ENCODE measurements around the gene ATF6. TPM values are rescaled to one million over a fixed set of nuclear protein-coding genes. Genes with fewer than 3 reads are reported as not detected.
"Not testable (repeated sequence)": the region's sequence is repeated elsewhere in the genome, so short reads cannot be mapped to it uniquely, and the experiment has no call there.

ATF6 gene
- total and polyA plus RNA-seq, 9 of the 15 experiments (the other 6 are each of a cell fraction or from before 2014, with no cell fraction given): 11.7 to 32.4 (median 20.4) TPM

- H3K4me3 ChIP-seq; H2AFZ ChIP-seq (ENCODE audit: low read depth, low read length); H3K27ac ChIP-seq (ENCODE audit: extremely low read depth, low read depth, low read length); H3K27me3 ChIP-seq (ENCODE audit: control insufficient read depth in 2 of 2, insufficient read depth in 2 of 2, low read length in 2 of 2); H3K4me2 ChIP-seq (ENCODE audit: insufficient read depth, low read length); H3K9ac ChIP-seq (ENCODE audit: insufficient read depth in 1 of 2, low read depth in 2 of 2, low read length in 2 of 2); BruUV-seq (replicated peaks); in situ Hi-C loops (cut with MboI); ATAC-seq; H3K9me3 ChIP-seq (replicated peaks; ENCODE audit: control insufficient read depth, insufficient read depth, low read depth, low read length); DNase-seq (ENCODE audit: extremely low read depth in 1 of 4, low spot score in 3 of 4); H3K9me1 ChIP-seq (ENCODE audit: control insufficient read depth, insufficient read depth, low read length); FAIRE-seq; CTCF ChIA-PET (ENCODE audit: low intra/inter-chr PET ratio): not testable (repeated sequence)
- Histone ChIP-seq H4K20me1 (replicated peaks; ENCODE audit: control insufficient read depth, insufficient read depth, low read length) (peaks cover 10% of the 10 kb centered on the region; the same call in 1 of the 2 replicates), H3K79me2 (ENCODE audit: control insufficient read depth, insufficient read depth, low read length) (peaks cover 87% of the 10 kb centered on the region), H3K4me1 (replicated peaks in 1 of 2; ENCODE audit: control insufficient read depth in 2 of 2, insufficient read depth in 2 of 2, low read length in 2 of 2) (peaks cover 8 to 26% of the 10 kb centered on the region in 2 experiments; a peak in 4 of 5 replicates), H3K36me3 (ENCODE audit: control insufficient read depth, insufficient read depth, low read length) (peaks cover 11% of the 10 kb centered on the region)
- POLR2A ChIA-PET: interaction anchor here (1.2 kb wide), 1 partner anchor 364 kb away, joined by 3 read pairs; no protein-coding TSS in a partner anchor
- 35% methylated on average over 5 of the region's 5 CpGs for WGBS (ENCODE audit: insufficient coverage, low coverage, missing lambda C conversion rate)
- intact Hi-C loops (cut with micrococcal nuclease): loop anchor here (10.0 kb wide), 1 partner anchor 265 kb away; no protein-coding TSS in a partner anchor
Measured at GRCh38 chr1:161769673-161770045, 3.5 kb downstream of the ATF6 start.

GRCh38 chr1:161770250-161770649, 4.1 kb downstream of the ATF6 start:
- Histone ChIP-seq H3K9me3 (replicated peaks; ENCODE audit: control insufficient read depth, insufficient read depth, low read depth, low read length) (no peaks in the 10 kb centered on the region), H3K9ac (ENCODE audit: insufficient read depth in 1 of 2, low read depth in 2 of 2, low read length in 2 of 2) (no peak overlapping the region), H3K79me2 (ENCODE audit: control insufficient read depth, insufficient read depth, low read length) (peaks cover 93% of the 10 kb centered on the region), H3K27ac (ENCODE audit: extremely low read depth, low read depth, low read length) (no peak overlapping the region), H4K20me1 (replicated peaks; ENCODE audit: control insufficient read depth, insufficient read depth, low read length) (peaks cover 15% of the 10 kb centered on the region; the same call in 1 of the 2 replicates), H3K4me1 (replicated peaks in 1 of 2; ENCODE audit: control insufficient read depth in 2 of 2, insufficient read depth in 2 of 2, low read length in 2 of 2) (peaks cover 3 to 26% of the 10 kb centered on the region in 2 experiments; a peak in 3 of 5 replicates), H3K4me2 (ENCODE audit: insufficient read depth, low read length) (no peak overlapping the region; the same call in 1 of the 2 replicates), H3K4me3 (no peak overlapping the region), H3K36me3 (ENCODE audit: control insufficient read depth, insufficient read depth, low read length) (peaks cover 11% of the 10 kb centered on the region), H2AFZ (ENCODE audit: low read depth, low read length) (no peak overlapping the region), H3K9me1 (ENCODE audit: control insufficient read depth, insufficient read depth, low read length) (no peaks in the 10 kb centered on the region), H3K27me3 (ENCODE audit: control insufficient read depth in 2 of 2, insufficient read depth in 2 of 2, low read length in 2 of 2) (no peaks in the 10 kb centered on the region)
- CTCF ChIA-PET (ENCODE audit: low intra/inter-chr PET ratio): no interaction called here
- DNase-seq (ENCODE audit: extremely low read depth in 1 of 4, low spot score in 3 of 4): no peak
- WGBS (ENCODE audit: insufficient coverage, low coverage, missing lambda C conversion rate): 71% methylated on average over 3 of the region's 3 CpGs
- 0 out of 3 replicates have a peak, but pooled peaks have one; percentile 6 for ATAC-seq
- POLR2A ChIA-PET: interaction anchor here (1.2 kb wide), 1 partner anchor 365 kb away, joined by 3 read pairs; no protein-coding TSS in a partner anchor
- in situ Hi-C loops (cut with MboI): no loop called here
- no TSS peak for BruUV-seq (replicated peaks)
- no peak for FAIRE-seq
- intact Hi-C loops (cut with micrococcal nuclease): no loop called here
- TF ChIP-seq ZNF592 (IDR thresholded peaks at IDR 0.05) (0 out of 2 replicates have a peak, but pooled peaks have one; percentile 28), ZBTB43 (CRISPR knock-in tag; IDR thresholded peaks at IDR 0.05) (no peak), YY1 (IDR thresholded peaks at IDR 0.05; ENCODE audit: borderline replicate concordance in 1 of 3, control insufficient read depth in 1 of 3, extremely low read depth in 1 of 3, insufficient read depth in 3 of 3, insufficient read length in 1 of 3, insufficient replicate concordance in 2 of 3, low read depth in 1 of 3, low read length in 2 of 3) (peak in 2 of 3 experiments; percentile 47 to 88), NR2C2 (CRISPR knock-in tag; IDR thresholded peaks at IDR 0.05) (no peak), NR2C2 (tag; IDR thresholded peaks at IDR 0.05) (peak; percentile 42), NR2C1 (IDR thresholded peaks at IDR 0.05) (peak; percentile 60), NR2C1 (tag; IDR thresholded peaks at IDR 0.05) (peak; percentile 71), TCFL5 (CRISPR knock-in tag; conservative IDR thresholded peaks at IDR 0.05) (no peak), HDAC6 (IDR thresholded peaks at IDR 0.05; ENCODE audit: low read depth, low read length) (no peak)
